ENCODE data around the gene CASZ1. TPM values are rescaled to one million over a fixed set of nuclear protein-coding genes. Genes with fewer than 3 reads are reported as not detected.

CASZ1 gene
- total RNA-seq, 1 donor from 2014 or later, result 3.4 TPM

GRCh38 chr1:10591010-10591409 is 205.4 kb downstream of the CASZ1 start:
- Mint-ChIP-seq H3K27ac (no peak overlapping the region), H3K9me3 (no peaks in the 10 kb centered on the region), H3K4me3 (no peak overlapping the region), H3K4me1 (peaks cover 32% of the 10 kb centered on the region), H3K27me3 (ENCODE audit: insufficient read depth, low read depth) (peaks cover 4% of the 10 kb centered on the region), H3K36me3 (peaks cover 4% of the 10 kb centered on the region)
- H3K4me2 ChIP-seq, result no peak overlapping the region
- no peak overlapping the region for H3K4me3 ChIP-seq
- H3K79me2 ChIP-seq (ENCODE audit: low read depth), result peaks cover 4% of the 10 kb centered on the region
- H4K20me1 ChIP-seq (ENCODE audit: low read depth), result peaks cover 49% of the 10 kb centered on the region
- peaks cover 30% of the 10 kb centered on the region for H3K4me1 ChIP-seq
- no peak overlapping the region for H2AFZ ChIP-seq (replicated peaks)
- TF ChIP-seq EZH2 (IDR thresholded peaks at IDR 0.05) (no peak), CTCF (IDR thresholded peaks at IDR 0.05) (no peak), EZH2phosphoT487 (IDR thresholded peaks at IDR 0.05) (no peak)
- DNase-seq (ENCODE audit: low spot score), result no peak
- H3K9me3 ChIP-seq (ENCODE audit: low read depth), result no peaks in the 10 kb centered on the region
- no peak overlapping the region for H3K9ac ChIP-seq
- no peaks in the 10 kb centered on the region for H3K36me3 ChIP-seq
- no peak overlapping the region for H3K27ac ChIP-seq
- H3F3A ChIP-seq (ENCODE audit: low read depth), result peaks cover 12% of the 10 kb centered on the region
- no peaks in the 10 kb centered on the region for H3K27me3 ChIP-seq

GRCh38 chr1:10589074-10589473 is 207.4 kb downstream of the CASZ1 start:
- Histone ChIP-seq H3K4me2 (no peak overlapping the region), H3K79me2 (ENCODE audit: low read depth) (peaks cover 4% of the 10 kb centered on the region), H3K27me3 (no peaks in the 10 kb centered on the region), H3K36me3 (no peaks in the 10 kb centered on the region), H3K9me3 (ENCODE audit: low read depth) (no peaks in the 10 kb centered on the region), H3K4me3 (no peak overlapping the region), H4K20me1 (ENCODE audit: low read depth) (peaks cover 35% of the 10 kb centered on the region), H3K4me1 (peaks cover 14% of the 10 kb centered on the region), H2AFZ (replicated peaks) (no peak overlapping the region), H3F3A (ENCODE audit: low read depth) (peaks cover 12% of the 10 kb centered on the region), H3K9ac (no peak overlapping the region), H3K27ac (no peak overlapping the region)
- peaks cover 12% of the 10 kb centered on the region for H3K36me3 Mint-ChIP-seq
- H3K4me3 Mint-ChIP-seq, result no peak overlapping the region
- H3K4me1 Mint-ChIP-seq, result peaks cover 14% of the 10 kb centered on the region
- TF ChIP-seq EZH2 (IDR thresholded peaks at IDR 0.05), result no peak
- H3K27ac Mint-ChIP-seq, result no peak overlapping the region
- no peak for DNase-seq (ENCODE audit: low spot score)
- peaks cover 6% of the 10 kb centered on the region for H3K9me3 Mint-ChIP-seq
- H3K27me3 Mint-ChIP-seq (ENCODE audit: insufficient read depth, low read depth), result peaks cover 2% of the 10 kb centered on the region

- no peak overlapping the region for H3K4me2 ChIP-seq
- H3F3A ChIP-seq (ENCODE audit: low read depth), result peaks cover 10% of the 10 kb centered on the region
- H4K20me1 ChIP-seq (ENCODE audit: low read depth), result peaks cover 32% of the 10 kb centered on the region
- no peak overlapping the region for H3K4me3 Mint-ChIP-seq
- H3K9me3 Mint-ChIP-seq, result peaks cover 6% of the 10 kb centered on the region
- TF ChIP-seq CTCF (IDR thresholded peaks at IDR 0.05), result no peak
- TF ChIP-seq EZH2phosphoT487 (IDR thresholded peaks at IDR 0.05), result no peak
- no peak for TF ChIP-seq EZH2 (IDR thresholded peaks at IDR 0.05)
- H3K27me3 Mint-ChIP-seq (ENCODE audit: insufficient read depth, low read depth), result peaks cover 2% of the 10 kb centered on the region
- no peak overlapping the region for H3K27ac Mint-ChIP-seq
- no peak for DNase-seq (ENCODE audit: low spot score)
- peaks cover 14% of the 10 kb centered on the region for H3K4me1 ChIP-seq
- no peaks in the 10 kb centered on the region for H3K27me3 ChIP-seq
- H3K9me3 ChIP-seq (ENCODE audit: low read depth), result no peaks in the 10 kb centered on the region
- no peak overlapping the region for H3K9ac ChIP-seq
- H3K4me3 ChIP-seq, result no peak overlapping the region
- H3K79me2 ChIP-seq (ENCODE audit: low read depth), result peaks cover 4% of the 10 kb centered on the region
- no peak overlapping the region for H2AFZ ChIP-seq (replicated peaks)
- H3K4me1 Mint-ChIP-seq, result peaks cover 12% of the 10 kb centered on the region
- peaks cover 12% of the 10 kb centered on the region for H3K36me3 Mint-ChIP-seq
- H3K27ac ChIP-seq, result no peak overlapping the region
- no peaks in the 10 kb centered on the region for H3K36me3 ChIP-seq
Measured at GRCh38 chr1:10588640-10589039, 207.8 kb downstream of the CASZ1 start.

Small RNA genes lying within 50 kb of the gene (small RNA-seq; reads per million reads assigned to genes)
- gene RN7SL614P, result not detected

Other genes with a start within 250 kb of the CASZ1 start
- gene TARDBP, start 216.0 kb upstream of the CASZ1 start, total RNA-seq (ENCODE audit: low replicate concordance), result 170 and 202 TPM in 2 replicates

Measured in neural progenitor cell (in vitro differentiated cells).